HepG2 (cell line): ENCODE data around the gene TMEM217. TPM values are rescaled to one million over a fixed set of nuclear protein-coding genes. Genes with fewer than 3 reads are reported as not detected.

Experiments used
- CREM ChIP-seq, 2 experiments: sonication (generic) in 1 of 2; formaldehyde crosslinking in 1 of 2; IDR thresholded peaks; 2 replicates each; pipeline versions ENCODE4 v1.4.0 to v1.6.1; 2016 to 2020; ENCODE audit warnings: antibody characterized with exemption in 1 of 2, mild to moderate bottlenecking in 1 of 2, missing genetic modification reagents in 1 of 2
- DPF2 ChIP-seq: sonication (generic); formaldehyde crosslinking; IDR thresholded peaks from 2 replicates; pipeline ENCODE4 v1.4.0; 2020; ENCODE audit warnings: mild to moderate bottlenecking, low read depth, missing genetic modification reagents, borderline replicate concordance
- GATAD2A ChIP-seq: IDR thresholded peaks from 2 replicates; pipeline ENCODE4 v1.6.1; 2016
- HDAC1 ChIP-seq: sonication (generic); formaldehyde crosslinking; IDR thresholded peaks from 2 replicates; pipeline ENCODE4 v1.5.1; 2020; ENCODE audit warnings: mild to moderate bottlenecking, missing genetic modification reagents
- HNF1B ChIP-seq: sonication (generic); formaldehyde crosslinking; IDR thresholded peaks from 2 replicates; pipeline ENCODE4 v1.5.1; 2020; ENCODE audit warnings: mild to moderate bottlenecking, moderate library complexity, missing genetic modification reagents
- IKZF1 ChIP-seq: fragments of 450-650 bp; IDR thresholded peaks from 2 replicates; pipeline ENCODE4 v1.7.1; 2016
- JUNB ChIP-seq: sonication (generic); formaldehyde crosslinking; IDR thresholded peaks from 2 replicates; pipeline ENCODE4 v1.8.0; 2022; ENCODE audit warnings: missing genetic modification reagents, mild to moderate bottlenecking, borderline replicate concordance
- KLF11 ChIP-seq: IDR thresholded peaks from 2 replicates; pipeline ENCODE4 v1.6.1; 2016; ENCODE audit warnings: missing compliant biosample characterization
- LCORL ChIP-seq, 2 experiments: fragments of 450-650 bp in 1 of 2; sonication (generic) in 1 of 2; formaldehyde crosslinking in 1 of 2; IDR thresholded peaks; 2 replicates each; pipeline versions ENCODE4 v1.5.0 to v1.6.1; 2017 to 2020; ENCODE audit warnings: antibody characterized with exemption in 1 of 2, missing genetic modification reagents in 1 of 2
- NR2F6 ChIP-seq, 2 experiments: IDR thresholded peaks; 2 replicates each; pipeline ENCODE4 v1.6.1; 2016; ENCODE audit warnings: antibody characterized with exemption in 1 of 2, mild to moderate bottlenecking in 1 of 2
- REL ChIP-seq: sonication (generic); formaldehyde crosslinking; conservative IDR thresholded peaks from 2 replicates; pipeline ENCODE4 v1.8.0; 2022; ENCODE audit warnings: mild to moderate bottlenecking, missing genetic modification reagents, moderate library complexity
- REST ChIP-seq, 2 experiments: IDR thresholded peaks; 2 replicates each; pipeline ENCODE4 v1.6.1; 2011 to 2012; ENCODE audit warnings: low read length in 2 of 2, borderline replicate concordance in 1 of 2, low read depth in 1 of 2, mild to moderate bottlenecking in 1 of 2, moderate library complexity in 1 of 2
- RXRA ChIP-seq: sonication (generic); formaldehyde crosslinking; IDR thresholded peaks from 2 replicates; pipeline ENCODE4 v1.5.1; 2020; ENCODE audit warnings: missing genetic modification reagents
- STAG1 ChIP-seq: sonication (generic); formaldehyde crosslinking; IDR thresholded peaks from 2 replicates; pipeline ENCODE4 v1.4.0; 2020; ENCODE audit warnings: missing genetic modification reagents
- ZFAT ChIP-seq: sonication (generic); formaldehyde crosslinking; conservative IDR thresholded peaks from 2 replicates; pipeline ENCODE4 v1.8.1; 2023; ENCODE audit warnings: missing genetic modification reagents, inconsistent platforms
- ZNF460 ChIP-seq: sonication (generic); formaldehyde crosslinking; IDR thresholded peaks from 2 replicates; pipeline ENCODE4 v1.5.1; 2020; ENCODE audit warnings: missing genetic modification reagents, mild to moderate bottlenecking, borderline replicate concordance
- ZXDC ChIP-seq: sonication (generic); formaldehyde crosslinking; IDR thresholded peaks from 2 replicates; pipeline ENCODE4 v1.5.0; 2020; ENCODE audit warnings: mild to moderate bottlenecking, missing genetic modification reagents
- polyA plus RNA-seq, 8 experiments: library from polyadenylated mRNA; depleted of rRNA in 3 of 8; stranded (reverse) in 7 of 8; unstranded in 1 of 8; fragments of >200 nt; fragmentation: Illumina TruSeq in 4 of 8; extraction: Trizol in 4 of 8; gene quantifications; 2 replicates each; pipeline versions ENCODE4 v1.2.1 to v1.2.3, GENCODE V29; 2011 to 2016; ENCODE audit warnings: low read depth in 4 of 8, missing spikeins in 1 of 8, mixed read lengths in 1 of 8; ENCODE audit not compliant: insufficient read depth in 1 of 8
- total RNA-seq, 5 experiments: library from RNA; depleted of rRNA; stranded (reverse); fragments of >200 nt; fragmentation: Illumina TruSeq; extraction: Trizol; gene quantifications; 2 replicates each; pipeline ENCODE4 v1.2.3, GENCODE V29; 2016; ENCODE audit warnings: low read depth in 1 of 5

The TMEM217 gene
- total and polyA plus RNA-seq, 2 of the 13 experiments (the other 11 are each of a cell fraction or from before 2014, with no cell fraction given) = 2.3 to 3.4 TPM

- TF ChIP-seq REST (IDR thresholded peaks at IDR 0.05; ENCODE audit: borderline replicate concordance in 1 of 2, low read depth in 1 of 2, low read length in 2 of 2) (no peak), LCORL (IDR thresholded peaks at IDR 0.05) (no peak), LCORL (CRISPR knock-in tag; IDR thresholded peaks at IDR 0.05) (peak; percentile 43; the same call in 1 of the 2 replicates), RXRA (CRISPR knock-in tag) (peak; percentile 58; the same call in 1 of the 2 replicates), REL (CRISPR knock-in tag) (no peak), HNF1B (CRISPR knock-in tag) (no peak), ZXDC (CRISPR knock-in tag) (no peak), JUNB (CRISPR knock-in tag) (peak; percentile 75; the same call in 1 of the 2 replicates), DPF2 (0 out of 2 replicates have a peak, but pooled peaks have one; percentile 23), NR2F6 (IDR thresholded peaks at IDR 0.05) (peak; percentile 68), NR2F6 (CRISPR knock-in tag; IDR thresholded peaks at IDR 0.05) (peak; percentile 74), IKZF1 (0 out of 2 replicates have a peak, but pooled peaks have one; percentile 90), ZFAT (CRISPR knock-in tag) (no peak), CREM (IDR thresholded peaks at IDR 0.05) (0 out of 2 replicates have a peak, but pooled peaks have one; percentile 17), CREM (CRISPR knock-in tag; IDR thresholded peaks at IDR 0.05) (no peak), KLF11 (CRISPR knock-in tag) (no peak), GATAD2A (CRISPR knock-in tag) (peak; percentile 71; the same call in 1 of the 2 replicates), ZNF460 (CRISPR knock-in tag) (no peak), STAG1 (peak; percentile 6; the same call in 1 of the 2 replicates), HDAC1 (CRISPR knock-in tag) (peak; percentile 50; the same call in 1 of the 2 replicates)
Observed at GRCh38 chr6:37204014-37204751, 53.8 kb downstream of the TMEM217 start (continued).
